GM19099 (cell line): Measurements from ENCODE around the gene FBLN1.

Experiments used
- POLR2A ChIP-seq: IDR thresholded peaks from 3 replicates; pipeline ENCODE4 v1.6.1; 2011; ENCODE audit warnings: low read depth; ENCODE audit not compliant: insufficient read length; ENCODE audit errors: extremely low read depth

Gene FBLN1

GRCh38 chr22:45512363-45512762 is 9.7 kb downstream of the FBLN1 start:
- TF ChIP-seq POLR2A = no peak

GRCh38 chr22:45515676-45516075 is 13.0 kb downstream of the FBLN1 start:
- TF ChIP-seq POLR2A = no peak

GRCh38 chr22:45516163-45516562 is 13.5 kb downstream of the FBLN1 start:
- TF ChIP-seq POLR2A = no peak

- TF ChIP-seq POLR2A = no peak
Observed at GRCh38 chr22:45516923-45517675, 14.4 kb downstream of the FBLN1 start.

- TF ChIP-seq POLR2A = no peak
Observed at GRCh38 chr22:45518136-45518535, 15.5 kb downstream of the FBLN1 start.

- no peak for TF ChIP-seq POLR2A
Observed at GRCh38 chr22:45518580-45518991, 15.9 kb downstream of the FBLN1 start.

GRCh38 chr22:45521178-45521577 is 18.5 kb downstream of the FBLN1 start:
- TF ChIP-seq POLR2A = no peak

- TF ChIP-seq POLR2A = no peak
Observed at GRCh38 chr22:45522462-45522861, 19.8 kb downstream of the FBLN1 start.

GRCh38 chr22:45524157-45524556 is 21.5 kb downstream of the FBLN1 start:
- no peak for TF ChIP-seq POLR2A

GRCh38 chr22:45524966-45525365 is 22.3 kb downstream of the FBLN1 start:
- no peak for TF ChIP-seq POLR2A

GRCh38 chr22:45525480-45525879 is 22.8 kb downstream of the FBLN1 start:
- no peak for TF ChIP-seq POLR2A

GRCh38 chr22:45526281-45526680 is 23.6 kb downstream of the FBLN1 start:
- no peak for TF ChIP-seq POLR2A

GRCh38 chr22:45526768-45527360 is 24.2 kb downstream of the FBLN1 start:
- TF ChIP-seq POLR2A = no peak

- TF ChIP-seq POLR2A = no peak
Observed at GRCh38 chr22:45527456-45527855, 24.8 kb downstream of the FBLN1 start.

- TF ChIP-seq POLR2A = no peak
Observed at GRCh38 chr22:45528046-45528445, 25.4 kb downstream of the FBLN1 start.

GRCh38 chr22:45529105-45529504 is 26.4 kb downstream of the FBLN1 start:
- no peak for TF ChIP-seq POLR2A
